Mesothelial cell of epicardium (in vitro differentiated cells): ENCODE measurements around the gene CAVIN2. TPM values are rescaled to one million over a fixed set of nuclear protein-coding genes. Genes with fewer than 3 reads are reported as not detected.

Experiments
- DNase-seq, 2 experiments: peaks; one replicate each; pipeline ENCODE4 v3.0.0; 2021; ENCODE audit warnings: low spot score in 2 of 2; ENCODE audit not compliant: unreplicated experiment in 2 of 2
- H3K27ac Mint-ChIP-seq: 2 replicates; pipeline ENCODE4 v1.8.0; 2021; ENCODE audit warnings: mixed read lengths
- H3K27me3 Mint-ChIP-seq: 2 replicates; pipeline ENCODE4 v1.8.0; 2021; ENCODE audit warnings: low read depth, mixed read lengths
- H3K36me3 Mint-ChIP-seq: 2 replicates; pipeline ENCODE4 v1.8.0; 2021; ENCODE audit warnings: mixed read lengths
- H3K4me1 Mint-ChIP-seq: 2 replicates; pipeline ENCODE4 v1.8.0; 2021; ENCODE audit warnings: mixed read lengths
- H3K4me3 Mint-ChIP-seq: 2 replicates; pipeline ENCODE4 v1.8.0; 2021; ENCODE audit warnings: mild to moderate bottlenecking, moderate library complexity, mixed read lengths
- H3K9me3 Mint-ChIP-seq: 2 replicates; pipeline ENCODE4 v1.8.0; 2021; ENCODE audit warnings: mixed read lengths
- CTCF ChIP-seq: fragments of 200-600 bp; sonication (generic); IDR thresholded peaks from one replicate; pipeline ENCODE4 v1.5.0; 2021; ENCODE audit warnings: antibody characterized with exemption; ENCODE audit not compliant: unreplicated experiment
- total RNA-seq: library from RNA; stranded (reverse); gene quantifications from 3 replicates; pipeline ENCODE4 v1.2.1, GENCODE V29; 2021

The CAVIN2 gene
- total RNA-seq, 1 donor from 2014 or later: 0.96 TPM

DNA sequence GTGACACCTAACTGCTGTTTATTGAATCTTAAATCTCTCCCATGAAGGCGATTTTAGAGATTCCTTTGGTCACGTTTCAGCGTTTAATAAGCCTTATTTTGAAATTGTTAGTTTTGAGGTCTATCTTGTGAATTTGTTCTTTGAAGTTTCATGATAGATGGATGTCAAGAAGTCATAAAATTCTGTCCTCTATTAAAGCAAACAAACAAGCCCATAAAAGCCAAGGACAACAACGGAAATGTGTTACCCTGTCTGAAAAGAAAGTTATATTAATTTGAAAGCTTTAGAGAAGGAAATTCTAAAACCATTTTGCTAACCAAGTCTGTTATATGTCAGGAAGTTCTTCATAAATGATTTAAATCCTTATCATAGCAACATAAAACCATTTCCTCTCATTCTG is 7.0 kb upstream of the CAVIN2 start:
- peaks cover 22% of the 10 kb centered on the region for H3K4me1 Mint-ChIP-seq
- no peaks in the 10 kb centered on the region for H3K36me3 Mint-ChIP-seq
- no peak for DNase-seq
- H3K4me3 Mint-ChIP-seq: no peak overlapping the region
- peaks cover 12% of the 10 kb centered on the region for H3K9me3 Mint-ChIP-seq
- no peak for TF ChIP-seq CTCF
- no peaks in the 10 kb centered on the region for H3K27me3 Mint-ChIP-seq
- peak overlapping the region; percentile 60 for H3K27ac Mint-ChIP-seq

- Mint-ChIP-seq H3K27ac (no peak overlapping the region), H3K4me1 (peaks cover 38% of the 10 kb centered on the region), H3K4me3 (no peak overlapping the region), H3K9me3 (peaks cover 2% of the 10 kb centered on the region), H3K27me3 (no peaks in the 10 kb centered on the region), H3K36me3 (no peaks in the 10 kb centered on the region)
- no peak for DNase-seq
- no peak for TF ChIP-seq CTCF
Measured at GRCh38 chr2:191851158-191851557, 4.3 kb upstream of the CAVIN2 start.

GRCh38 chr2:191848771-191849767 is 2.2 kb upstream of the CAVIN2 start:
- no peaks in the 10 kb centered on the region for H3K9me3 Mint-ChIP-seq
- no peaks in the 10 kb centered on the region for H3K36me3 Mint-ChIP-seq
- DNase-seq: no peak
- H3K27ac Mint-ChIP-seq: no peak overlapping the region
- H3K27me3 Mint-ChIP-seq: no peaks in the 10 kb centered on the region
- H3K4me3 Mint-ChIP-seq: no peak overlapping the region
- no peak for TF ChIP-seq CTCF
- H3K4me1 Mint-ChIP-seq: peaks cover 44% of the 10 kb centered on the region

GRCh38 chr2:191847764-191848163 is 876 bp upstream of the CAVIN2 start:
- H3K9me3 Mint-ChIP-seq: no peaks in the 10 kb centered on the region
- DNase-seq: no peak
- no peak overlapping the region for H3K27ac Mint-ChIP-seq
- no peaks in the 10 kb centered on the region for H3K36me3 Mint-ChIP-seq
- no peak overlapping the region for H3K4me3 Mint-ChIP-seq
- peaks cover 34% of the 10 kb centered on the region for H3K4me1 Mint-ChIP-seq
- no peaks in the 10 kb centered on the region for H3K27me3 Mint-ChIP-seq
- no peak for TF ChIP-seq CTCF

- Mint-ChIP-seq H3K4me3 (no peak overlapping the region), H3K27me3 (no peaks in the 10 kb centered on the region), H3K4me1 (peaks cover 34% of the 10 kb centered on the region), H3K36me3 (no peaks in the 10 kb centered on the region), H3K9me3 (no peaks in the 10 kb centered on the region), H3K27ac (peak overlapping the region; percentile 25)
- DNase-seq: no peak
- no peak for TF ChIP-seq CTCF
Measured at GRCh38 chr2:191845876-191846514, 893 bp downstream of the CAVIN2 start.
